HepG2 (cell line): ENCODE results near the gene TMEM269. TPM values are rescaled to one million over a fixed set of nuclear protein-coding genes. Genes with fewer than 3 reads are reported as not detected.

Source experiments
- ELF3 ChIP-seq: IDR thresholded peaks from 2 replicates; pipeline ENCODE4 v1.6.1; 2016; ENCODE audit warnings: missing genetic modification reagents, missing compliant biosample characterization
- FOXC1 ChIP-seq: sonication (generic); formaldehyde crosslinking; IDR thresholded peaks from 2 replicates; pipeline ENCODE4 v1.8.0; 2022; ENCODE audit warnings: mild to moderate bottlenecking, missing genetic modification reagents, borderline replicate concordance
- FOXK2 ChIP-seq: fragments of 450-650 bp; IDR thresholded peaks from 2 replicates; pipeline ENCODE4 v1.6.1; 2016
- GABPB1 ChIP-seq: IDR thresholded peaks from 2 replicates; pipeline ENCODE4 v1.6.1; 2016; ENCODE audit warnings: mild to moderate bottlenecking, missing genetic modification reagents, moderate library complexity, missing compliant biosample characterization
- GATAD2A ChIP-seq: IDR thresholded peaks from 2 replicates; pipeline ENCODE4 v1.6.1; 2016
- HDAC2 ChIP-seq: sonication (generic); formaldehyde crosslinking; IDR thresholded peaks from 2 replicates; pipeline ENCODE4 v1.4.0; 2020; ENCODE audit warnings: missing genetic modification reagents
- KAT8 ChIP-seq: IDR thresholded peaks from 2 replicates; pipeline ENCODE4 v1.6.1; 2016; ENCODE audit warnings: missing genetic modification reagents, missing compliant biosample characterization
- MED13 ChIP-seq: sonication (generic); formaldehyde crosslinking; IDR thresholded peaks from 2 replicates; pipeline ENCODE4 v1.5.0; 2020; ENCODE audit warnings: missing genetic modification reagents
- NCOA2 ChIP-seq: sonication (generic); formaldehyde crosslinking; IDR thresholded peaks from 2 replicates; pipeline ENCODE4 v1.8.0; 2022; ENCODE audit warnings: inconsistent platforms
- PHF20 ChIP-seq: sonication (generic); formaldehyde crosslinking; IDR thresholded peaks from 2 replicates; pipeline ENCODE4 v1.5.0; 2020; ENCODE audit warnings: mild to moderate bottlenecking, missing genetic modification reagents
- POLR2G ChIP-seq: fragments of 200-400 bp; formaldehyde crosslinking; IDR thresholded peaks from 2 replicates; pipeline ENCODE4 v1.6.1; 2018; ENCODE audit warnings: mild to moderate bottlenecking, low read depth, low read length, moderate library complexity
- PRPF4 ChIP-seq: fragments of 200-400 bp; formaldehyde crosslinking; IDR thresholded peaks from 2 replicates; pipeline ENCODE4 v1.6.1; 2016; ENCODE audit warnings: low read length, low read depth; ENCODE audit not compliant: poor library complexity, severe bottlenecking
- RBAK ChIP-seq: sonication (generic); formaldehyde crosslinking; IDR thresholded peaks from 2 replicates; pipeline ENCODE4 v1.5.1; 2020; ENCODE audit warnings: mild to moderate bottlenecking, missing genetic modification reagents
- RNF2 ChIP-seq: fragments of 450-650 bp; conservative IDR thresholded peaks from 2 replicates; pipeline ENCODE4 v1.6.1; 2016; ENCODE audit warnings: low read depth
- SMAD3 ChIP-seq: sonication (generic); formaldehyde crosslinking; IDR thresholded peaks from 2 replicates; pipeline ENCODE4 v1.4.0; 2020; ENCODE audit warnings: missing genetic modification reagents
- ZNF34 ChIP-seq: sonication (generic); formaldehyde crosslinking; IDR thresholded peaks from 2 replicates; pipeline ENCODE4 v1.4.0; 2020; ENCODE audit warnings: mild to moderate bottlenecking, missing genetic modification reagents, borderline replicate concordance
- ZNF446 ChIP-seq: sonication (generic); formaldehyde crosslinking; IDR thresholded peaks from 2 replicates; pipeline ENCODE4 v1.5.0; 2020; ENCODE audit warnings: mild to moderate bottlenecking, missing genetic modification reagents
- ZNF670 ChIP-seq: sonication (generic); formaldehyde crosslinking; IDR thresholded peaks from 2 replicates; pipeline ENCODE4 v1.8.0; 2022; ENCODE audit warnings: mild to moderate bottlenecking, missing genetic modification reagents, borderline replicate concordance
- ZNF724P ChIP-seq: sonication (generic); formaldehyde crosslinking; IDR thresholded peaks from 2 replicates; pipeline ENCODE4 v1.8.0; 2022; ENCODE audit warnings: missing genetic modification reagents, borderline replicate concordance
- polyA plus RNA-seq, 8 experiments: library from polyadenylated mRNA; depleted of rRNA in 3 of 8; stranded (reverse) in 7 of 8; unstranded in 1 of 8; fragments of >200 nt; fragmentation: Illumina TruSeq in 4 of 8; extraction: Trizol in 4 of 8; gene quantifications; 2 replicates each; pipeline versions ENCODE4 v1.2.1 to v1.2.3, GENCODE V29; 2011 to 2016; ENCODE audit warnings: low read depth in 4 of 8, missing spikeins in 1 of 8, mixed read lengths in 1 of 8; ENCODE audit not compliant: insufficient read depth in 1 of 8
- total RNA-seq, 5 experiments: library from RNA; depleted of rRNA; stranded (reverse); fragments of >200 nt; fragmentation: Illumina TruSeq; extraction: Trizol; gene quantifications; 2 replicates each; pipeline ENCODE4 v1.2.3, GENCODE V29; 2016; ENCODE audit warnings: low read depth in 1 of 5
- TF ChIP-seq, protein P1 (sequence below): sonication (generic); formaldehyde crosslinking; IDR thresholded peaks from 2 replicates; pipeline ENCODE4 v1.9.0; 2021; ENCODE audit warnings: missing genetic modification reagents, mild to moderate bottlenecking, borderline replicate concordance
- TF ChIP-seq, protein P2 (sequence below): sonication (generic); formaldehyde crosslinking; conservative IDR thresholded peaks from 2 replicates; pipeline ENCODE4 v1.8.1; 2023; ENCODE audit warnings: missing genetic modification reagents
- TF ChIP-seq, protein P3 (sequence below): IDR thresholded peaks from 2 replicates; pipeline ENCODE4 v1.6.1; 2016; ENCODE audit warnings: missing genetic modification reagents, missing compliant biosample characterization
- TF ChIP-seq, protein P4 (sequence below): sonication (generic); formaldehyde crosslinking; IDR thresholded peaks from 2 replicates; pipeline ENCODE4 v1.8.0; 2022; ENCODE audit warnings: mild to moderate bottlenecking, missing genetic modification reagents, moderate library complexity
- TF ChIP-seq, protein P5 (sequence below): sonication (generic); formaldehyde crosslinking; IDR thresholded peaks from 2 replicates; pipeline ENCODE4 v1.8.0; 2022; ENCODE audit warnings: missing genetic modification reagents, mild to moderate bottlenecking, moderate library complexity, borderline replicate concordance
- TF ChIP-seq, protein P6 (sequence below): sonication (generic); formaldehyde crosslinking; IDR thresholded peaks from 2 replicates; pipeline ENCODE4 v1.4.0; 2020; ENCODE audit warnings: mild to moderate bottlenecking, missing genetic modification reagents

Gene TMEM269
- total and polyA plus RNA-seq, 2 of the 13 experiments (the other 11 are each of a cell fraction or from before 2014, with no cell fraction given): 0.15 to 0.21 TPM

DNA sequence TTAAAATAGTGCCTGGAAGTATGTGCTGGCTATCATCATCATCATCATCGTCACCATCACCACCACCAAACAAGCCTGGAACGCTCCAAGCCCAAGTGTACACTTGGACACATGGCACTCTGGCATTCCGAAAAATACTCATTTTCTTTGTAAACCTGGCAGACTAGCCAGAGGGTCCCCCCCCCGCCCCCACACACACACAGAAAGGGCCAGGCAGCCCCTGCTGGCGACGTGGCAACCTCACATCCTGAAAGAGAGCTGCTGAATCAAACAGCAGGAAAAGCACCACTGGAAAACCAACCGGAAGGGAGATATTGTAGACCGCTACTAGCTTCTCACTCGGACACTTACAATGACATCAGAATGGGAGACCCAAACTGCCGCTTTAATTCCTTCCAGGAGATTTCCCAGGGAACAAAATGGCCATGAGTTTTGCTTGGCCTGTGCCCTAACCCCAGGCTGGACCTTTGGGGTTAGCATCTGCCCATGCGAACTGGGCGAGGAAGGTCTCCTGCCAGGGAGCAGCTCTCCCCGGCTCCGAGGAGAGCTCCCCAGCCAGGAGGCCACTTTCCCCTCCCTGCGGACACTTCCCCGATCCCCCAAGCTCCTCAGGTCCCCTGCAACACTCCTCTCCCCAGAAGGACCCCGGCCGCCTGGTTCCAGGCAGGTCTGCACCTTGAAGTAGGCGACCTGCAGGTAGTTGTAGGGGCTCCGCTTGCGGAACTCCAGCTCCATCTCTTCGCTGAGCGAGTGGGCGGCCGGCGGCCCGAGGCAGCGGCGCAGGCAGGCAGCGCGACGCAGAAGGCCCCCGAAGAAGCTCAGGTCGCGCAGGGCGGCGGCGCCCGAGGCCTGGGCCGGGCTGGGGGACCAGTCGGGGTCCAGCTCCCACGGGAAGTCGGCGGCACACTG, 18.7 kb upstream of the TMEM269 start (continued):
- peak; percentile 63 for TF ChIP-seq HDAC2 (CRISPR knock-in tag)
- no peak for TF ChIP-seq RNF2
- TF ChIP-seq GATAD2A (CRISPR knock-in tag): 0 out of 2 replicates have a peak, but pooled peaks have one; percentile 38
- TF ChIP-seq, protein P1, sequence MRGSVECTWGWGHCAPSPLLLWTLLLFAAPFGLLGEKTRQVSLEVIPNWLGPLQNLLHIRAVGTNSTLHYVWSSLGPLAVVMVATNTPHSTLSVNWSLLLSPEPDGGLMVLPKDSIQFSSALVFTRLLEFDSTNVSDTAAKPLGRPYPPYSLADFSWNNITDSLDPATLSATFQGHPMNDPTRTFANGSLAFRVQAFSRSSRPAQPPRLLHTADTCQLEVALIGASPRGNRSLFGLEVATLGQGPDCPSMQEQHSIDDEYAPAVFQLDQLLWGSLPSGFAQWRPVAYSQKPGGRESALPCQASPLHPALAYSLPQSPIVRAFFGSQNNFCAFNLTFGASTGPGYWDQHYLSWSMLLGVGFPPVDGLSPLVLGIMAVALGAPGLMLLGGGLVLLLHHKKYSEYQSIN (CRISPR knock-in tag): no peak
- TF ChIP-seq MED13: no peak
- no peak for TF ChIP-seq RBAK
- TF ChIP-seq FOXC1 (CRISPR knock-in tag): no peak
- peak; percentile 48; the same call in 1 of the 2 replicates for TF ChIP-seq KAT8 (CRISPR knock-in tag)
- TF ChIP-seq GABPB1 (CRISPR knock-in tag): no peak; the same call in 1 of the 2 replicates
- no peak for TF ChIP-seq PRPF4
- no peak for TF ChIP-seq ZNF670 (CRISPR knock-in tag)
- TF ChIP-seq, protein P2, sequence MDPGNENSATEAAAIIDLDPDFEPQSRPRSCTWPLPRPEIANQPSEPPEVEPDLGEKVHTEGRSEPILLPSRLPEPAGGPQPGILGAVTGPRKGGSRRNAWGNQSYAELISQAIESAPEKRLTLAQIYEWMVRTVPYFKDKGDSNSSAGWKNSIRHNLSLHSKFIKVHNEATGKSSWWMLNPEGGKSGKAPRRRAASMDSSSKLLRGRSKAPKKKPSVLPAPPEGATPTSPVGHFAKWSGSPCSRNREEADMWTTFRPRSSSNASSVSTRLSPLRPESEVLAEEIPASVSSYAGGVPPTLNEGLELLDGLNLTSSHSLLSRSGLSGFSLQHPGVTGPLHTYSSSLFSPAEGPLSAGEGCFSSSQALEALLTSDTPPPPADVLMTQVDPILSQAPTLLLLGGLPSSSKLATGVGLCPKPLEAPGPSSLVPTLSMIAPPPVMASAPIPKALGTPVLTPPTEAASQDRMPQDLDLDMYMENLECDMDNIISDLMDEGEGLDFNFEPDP: no peak
- TF ChIP-seq ZNF724P: no peak
- TF ChIP-seq, protein P3, sequence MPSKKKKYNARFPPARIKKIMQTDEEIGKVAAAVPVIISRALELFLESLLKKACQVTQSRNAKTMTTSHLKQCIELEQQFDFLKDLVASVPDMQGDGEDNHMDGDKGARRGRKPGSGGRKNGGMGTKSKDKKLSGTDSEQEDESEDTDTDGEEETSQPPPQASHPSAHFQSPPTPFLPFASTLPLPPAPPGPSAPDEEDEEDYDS (CRISPR knock-in tag): peak; percentile 49; the same call in 1 of the 2 replicates
- TF ChIP-seq ZNF446 (CRISPR knock-in tag): no peak
- TF ChIP-seq ZNF34: no peak
- peak; percentile 51; the same call in 1 of the 2 replicates for TF ChIP-seq PHF20 (CRISPR knock-in tag)
- TF ChIP-seq, protein P4, sequence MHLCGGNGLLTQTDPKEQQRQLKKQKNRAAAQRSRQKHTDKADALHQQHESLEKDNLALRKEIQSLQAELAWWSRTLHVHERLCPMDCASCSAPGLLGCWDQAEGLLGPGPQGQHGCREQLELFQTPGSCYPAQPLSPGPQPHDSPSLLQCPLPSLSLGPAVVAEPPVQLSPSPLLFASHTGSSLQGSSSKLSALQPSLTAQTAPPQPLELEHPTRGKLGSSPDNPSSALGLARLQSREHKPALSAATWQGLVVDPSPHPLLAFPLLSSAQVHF (CRISPR knock-in tag): no peak
- TF ChIP-seq, protein P5, sequence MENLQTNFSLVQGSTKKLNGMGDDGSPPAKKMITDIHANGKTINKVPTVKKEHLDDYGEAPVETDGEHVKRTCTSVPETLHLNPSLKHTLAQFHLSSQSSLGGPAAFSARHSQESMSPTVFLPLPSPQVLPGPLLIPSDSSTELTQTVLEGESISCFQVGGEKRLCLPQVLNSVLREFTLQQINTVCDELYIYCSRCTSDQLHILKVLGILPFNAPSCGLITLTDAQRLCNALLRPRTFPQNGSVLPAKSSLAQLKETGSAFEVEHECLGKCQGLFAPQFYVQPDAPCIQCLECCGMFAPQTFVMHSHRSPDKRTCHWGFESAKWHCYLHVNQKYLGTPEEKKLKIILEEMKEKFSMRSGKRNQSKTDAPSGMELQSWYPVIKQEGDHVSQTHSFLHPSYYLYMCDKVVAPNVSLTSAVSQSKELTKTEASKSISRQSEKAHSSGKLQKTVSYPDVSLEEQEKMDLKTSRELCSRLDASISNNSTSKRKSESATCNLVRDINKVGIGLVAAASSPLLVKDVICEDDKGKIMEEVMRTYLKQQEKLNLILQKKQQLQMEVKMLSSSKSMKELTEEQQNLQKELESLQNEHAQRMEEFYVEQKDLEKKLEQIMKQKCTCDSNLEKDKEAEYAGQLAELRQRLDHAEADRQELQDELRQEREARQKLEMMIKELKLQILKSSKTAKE (CRISPR knock-in tag): no peak
- TF ChIP-seq FOXK2: no peak
- TF ChIP-seq NCOA2 (CRISPR knock-in tag): no peak
- TF ChIP-seq POLR2G: no peak
- TF ChIP-seq, protein P6, sequence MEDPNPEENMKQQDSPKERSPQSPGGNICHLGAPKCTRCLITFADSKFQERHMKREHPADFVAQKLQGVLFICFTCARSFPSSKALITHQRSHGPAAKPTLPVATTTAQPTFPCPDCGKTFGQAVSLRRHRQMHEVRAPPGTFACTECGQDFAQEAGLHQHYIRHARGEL (CRISPR knock-in tag): no peak
- peak; percentile 60 for TF ChIP-seq ELF3 (CRISPR knock-in tag)
- no peak for TF ChIP-seq SMAD3 (CRISPR knock-in tag)
